Thyroid gland (tissue), 4 donors: Measurements from ENCODE around the gene SLAMF8.

Source experiments
- POLR2A ChIP-seq, 2 donors: fragments of 450-650 bp; IDR thresholded peaks; one replicate each; pipeline ENCODE4 v1.6.1; 2017; ENCODE audit warnings: antibody characterized with exemption in 2 of 2, mild to moderate bottlenecking in 2 of 2, moderate library complexity in 1 of 2
- TF ChIP-seq, protein P1 (sequence below), 6 experiments: fragments of 200-600 bp in 3 of 6; fragments of 450-650 bp in 3 of 6; sonication (generic) in 3 of 6; IDR thresholded peaks; one replicate each; pipeline ENCODE4 v1.5.1; 2016 to 2019; ENCODE audit warnings: antibody characterized with exemption in 6 of 6, mild to moderate bottlenecking in 2 of 6, inconsistent platforms in 1 of 6, moderate library complexity in 1 of 6

DNA sequence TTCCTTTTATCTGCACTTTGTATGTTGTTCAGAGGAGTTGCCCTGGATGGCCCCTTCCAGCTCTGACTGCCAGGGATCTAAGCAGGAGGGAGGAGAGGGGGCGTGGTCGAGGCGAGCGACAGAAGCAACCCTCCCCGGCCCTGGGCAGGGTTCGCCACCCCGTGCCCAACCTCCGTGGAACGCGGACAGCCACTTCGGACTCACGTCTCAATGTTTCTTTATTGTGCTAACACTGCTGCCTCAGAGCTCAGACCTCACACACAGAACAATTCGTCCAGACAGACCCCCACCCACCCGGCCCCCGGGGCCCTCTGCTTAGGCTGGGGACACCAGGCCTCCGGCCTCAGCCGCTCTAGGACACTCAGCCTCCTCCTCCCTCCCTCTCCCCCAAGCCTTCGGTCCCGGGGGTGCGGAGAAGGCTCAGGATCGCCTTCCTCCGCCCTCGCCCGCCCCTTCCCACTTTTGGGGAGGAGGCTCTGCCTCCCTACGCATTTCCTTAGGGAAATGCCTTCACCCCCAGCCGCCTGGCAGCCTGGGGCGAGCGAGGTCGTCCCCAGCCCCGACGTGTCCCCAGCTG lies 27.5 kb downstream of the SLAMF8 start:
- peak in 1 of 2 donors; percentile 48 for TF ChIP-seq POLR2A (IDR thresholded peaks at IDR 0.05)
- TF ChIP-seq, protein P1, sequence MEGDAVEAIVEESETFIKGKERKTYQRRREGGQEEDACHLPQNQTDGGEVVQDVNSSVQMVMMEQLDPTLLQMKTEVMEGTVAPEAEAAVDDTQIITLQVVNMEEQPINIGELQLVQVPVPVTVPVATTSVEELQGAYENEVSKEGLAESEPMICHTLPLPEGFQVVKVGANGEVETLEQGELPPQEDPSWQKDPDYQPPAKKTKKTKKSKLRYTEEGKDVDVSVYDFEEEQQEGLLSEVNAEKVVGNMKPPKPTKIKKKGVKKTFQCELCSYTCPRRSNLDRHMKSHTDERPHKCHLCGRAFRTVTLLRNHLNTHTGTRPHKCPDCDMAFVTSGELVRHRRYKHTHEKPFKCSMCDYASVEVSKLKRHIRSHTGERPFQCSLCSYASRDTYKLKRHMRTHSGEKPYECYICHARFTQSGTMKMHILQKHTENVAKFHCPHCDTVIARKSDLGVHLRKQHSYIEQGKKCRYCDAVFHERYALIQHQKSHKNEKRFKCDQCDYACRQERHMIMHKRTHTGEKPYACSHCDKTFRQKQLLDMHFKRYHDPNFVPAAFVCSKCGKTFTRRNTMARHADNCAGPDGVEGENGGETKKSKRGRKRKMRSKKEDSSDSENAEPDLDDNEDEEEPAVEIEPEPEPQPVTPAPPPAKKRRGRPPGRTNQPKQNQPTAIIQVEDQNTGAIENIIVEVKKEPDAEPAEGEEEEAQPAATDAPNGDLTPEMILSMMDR (IDR thresholded peaks at IDR 0.05): no peak
